MCF 10A (cell line): ENCODE data around the gene RBM18. TPM values are rescaled to one million over a fixed set of nuclear protein-coding genes. Genes with fewer than 3 reads are reported as not detected.

Experiments used
- BruUV-seq: library from RNA; stranded (reverse); fragments of 400-500 nt; replicated peaks from 2 replicates; lab custom pipeline; 2021; lab: Mats Ljungman, UMichigan
- CTCF ChIA-PET: fragments of 300-600 bp; sonication (Branson Sonifier 250); formaldehyde crosslinking; extraction: SDS; loops from one replicate; lab custom pipeline; 2021; ENCODE audit warnings: antibody characterized with exemption, inconsistent platforms; lab: Yijun Ruan, JAX
- POLR2A ChIA-PET: fragments of 300-600, 350-650 bp; sonication (Branson Sonifier 250); formaldehyde crosslinking; extraction: SDS; loops from one replicate; lab custom pipeline; 2020; ENCODE audit warnings: antibody characterized with exemption, inconsistent platforms; lab: Yijun Ruan, JAX
- DNase-seq: peaks from one replicate; pipeline ENCODE4 v3.0.0-alpha.2; 2018; ENCODE audit not compliant: unreplicated experiment
- H3K27ac Mint-ChIP-seq: one replicate; pipeline ENCODE4 v1.8.0; 2022; ENCODE audit warnings: mild to moderate bottlenecking, low read depth, mixed read lengths; ENCODE audit not compliant: unreplicated experiment
- H3K27me3 Mint-ChIP-seq: one replicate; pipeline ENCODE4 v1.8.0; 2022; ENCODE audit warnings: mixed read lengths; ENCODE audit not compliant: insufficient read depth, unreplicated experiment
- H3K36me3 Mint-ChIP-seq: one replicate; pipeline ENCODE4 v1.8.0; 2022; ENCODE audit warnings: mild to moderate bottlenecking, moderate library complexity, mixed read lengths; ENCODE audit not compliant: insufficient read depth, unreplicated experiment
- H3K4me1 Mint-ChIP-seq: one replicate; pipeline ENCODE4 v1.8.0; 2022; ENCODE audit warnings: mixed read lengths; ENCODE audit not compliant: insufficient read depth, unreplicated experiment
- H3K4me3 Mint-ChIP-seq: one replicate; pipeline ENCODE4 v1.8.0; 2022; ENCODE audit warnings: mild to moderate bottlenecking, moderate library complexity, mixed read lengths; ENCODE audit not compliant: unreplicated experiment
- H3K9me3 Mint-ChIP-seq: one replicate; pipeline ENCODE4 v1.8.0; 2022; ENCODE audit warnings: mixed read lengths; ENCODE audit not compliant: unreplicated experiment
- CTCF ChIP-seq: fragments of 200-600 bp; IDR thresholded peaks from one replicate; pipeline ENCODE4 v1.8.0; 2022; ENCODE audit warnings: antibody characterized with exemption, mild to moderate bottlenecking; ENCODE audit not compliant: unreplicated experiment
- intact Hi-C: fragments of 100-400 bp; cut with micrococcal nuclease; formaldehyde crosslinking; loops from 2 replicates; pipeline ENCODE4 v1.14.1; 2022
- total RNA-seq: library from RNA; stranded (reverse); gene quantifications from 2 replicates; pipeline ENCODE4 v1.2.3, GENCODE V29; 2022

The RBM18 gene
- total RNA-seq, 1 experiment from 2014 or later, result 44.4 TPM

GRCh38 chr9:122225312-122226141 is 39.1 kb downstream of the RBM18 start:
- CTCF ChIA-PET, result interaction anchor here (0.7 kb wide), 1 partner anchor 130 kb away, joined by 3 read pairs; no protein-coding TSS in a partner anchor
- no peaks in the 10 kb centered on the region for H3K27me3 Mint-ChIP-seq
- no peak for DNase-seq
- no peaks in the 10 kb centered on the region for H3K4me1 Mint-ChIP-seq
- BruUV-seq, result no TSS peak
- no peak overlapping the region for H3K27ac Mint-ChIP-seq
- POLR2A ChIA-PET, result interaction anchor here (0.7 kb wide), 1 partner anchor 65 kb away, joined by 3 read pairs; no protein-coding TSS in a partner anchor
- no peaks in the 10 kb centered on the region for H3K9me3 Mint-ChIP-seq
- intact Hi-C loops, result no loop called here
- no peaks in the 10 kb centered on the region for H3K36me3 Mint-ChIP-seq
- H3K4me3 Mint-ChIP-seq, result no peak overlapping the region
- no peak for TF ChIP-seq CTCF

GRCh38 chr9:122223435-122223834 is 41.2 kb downstream of the RBM18 start:
- ChIA-PET POLR2A (interaction anchor here (0.6 kb wide), 1 partner anchor 27 kb away, joined by 3 read pairs; no protein-coding TSS in a partner anchor), CTCF (no interaction called here)
- Mint-ChIP-seq H3K36me3 (no peaks in the 10 kb centered on the region), H3K4me1 (peaks cover 1% of the 10 kb centered on the region), H3K9me3 (no peaks in the 10 kb centered on the region), H3K4me3 (no peak overlapping the region), H3K27ac (no peak overlapping the region), H3K27me3 (no peaks in the 10 kb centered on the region)
- no TSS peak for BruUV-seq
- intact Hi-C loops, result no loop called here
- no peak for DNase-seq
- TF ChIP-seq CTCF, result no peak

- CTCF ChIA-PET, result no interaction called here
- intact Hi-C loops, result no loop called here
- Mint-ChIP-seq H3K36me3 (no peaks in the 10 kb centered on the region), H3K4me1 (peaks cover 7% of the 10 kb centered on the region), H3K27ac (no peak overlapping the region), H3K9me3 (no peaks in the 10 kb centered on the region), H3K27me3 (no peaks in the 10 kb centered on the region), H3K4me3 (no peak overlapping the region)
- no peak for TF ChIP-seq CTCF
- BruUV-seq, result no TSS peak
- POLR2A ChIA-PET, result interaction anchor here (0.6 kb wide), 1 partner anchor 26 kb away, joined by 3 read pairs; no protein-coding TSS in a partner anchor
- DNase-seq, result no peak
Observed at GRCh38 chr9:122222791-122223190, 41.8 kb downstream of the RBM18 start.

- POLR2A ChIA-PET, result no interaction called here
- no peak overlapping the region for H3K4me3 Mint-ChIP-seq
Observed at GRCh38 chr9:122221183-122221811, 43.3 kb downstream of the RBM18 start.

More at GRCh38 chr9:122221183-122221811, 43.3 kb downstream of the RBM18 start:
- CTCF ChIA-PET, result interaction anchor here (0.8 kb wide), 1 partner anchor 123 kb away, joined by 4 read pairs; no protein-coding TSS in a partner anchor
- Mint-ChIP-seq H3K9me3 (no peaks in the 10 kb centered on the region), H3K27me3 (no peaks in the 10 kb centered on the region), H3K36me3 (no peaks in the 10 kb centered on the region), H3K27ac (no peak overlapping the region), H3K4me1 (peaks cover 8% of the 10 kb centered on the region)
- no peak for DNase-seq
- intact Hi-C loops, result no loop called here
- BruUV-seq, result no TSS peak
- TF ChIP-seq CTCF, result no peak
